ENCODE measurements around the gene FSHR. TPM values are rescaled to one million over a fixed set of nuclear protein-coding genes. Genes with fewer than 3 reads are reported as not detected.

FSHR gene
- total RNA-seq, 1 donor from 2014 or later = not detected

GRCh38 chr2:49162151-49162550 is 7.8 kb upstream of the FSHR start:
- H3K4me1 Mint-ChIP-seq (ENCODE audit: low read depth) = no peaks in the 10 kb centered on the region
- no peaks in the 10 kb centered on the region for H3K36me3 Mint-ChIP-seq (ENCODE audit: low read depth)
- no peak for DNase-seq (ENCODE audit: low spot score)
- no peaks in the 10 kb centered on the region for H3K27me3 Mint-ChIP-seq (ENCODE audit: low read depth)
- H3K27ac Mint-ChIP-seq = no peak overlapping the region
- H3K9me3 Mint-ChIP-seq = no peaks in the 10 kb centered on the region
- no peak overlapping the region for H3K4me3 Mint-ChIP-seq (ENCODE audit: low read depth)
- intact Hi-C loops (cut with micrococcal nuclease) = no loop called here

GRCh38 chr2:49154891-49155290 is 576 bp upstream of the FSHR start:
- H3K36me3 Mint-ChIP-seq (ENCODE audit: low read depth) = no peaks in the 10 kb centered on the region
- peaks cover 4% of the 10 kb centered on the region for H3K9me3 Mint-ChIP-seq
- no peak for DNase-seq (ENCODE audit: low spot score)
- no peak overlapping the region for H3K4me3 Mint-ChIP-seq (ENCODE audit: low read depth)
- intact Hi-C loops (cut with micrococcal nuclease) = no loop called here
- no peaks in the 10 kb centered on the region for H3K4me1 Mint-ChIP-seq (ENCODE audit: low read depth)
- no peak overlapping the region for H3K27ac Mint-ChIP-seq
- no peaks in the 10 kb centered on the region for H3K27me3 Mint-ChIP-seq (ENCODE audit: low read depth)

- no peak overlapping the region for H3K27ac Mint-ChIP-seq
- DNase-seq (ENCODE audit: low spot score) = no peak
- H3K4me3 Mint-ChIP-seq (ENCODE audit: low read depth) = no peak overlapping the region
- H3K9me3 Mint-ChIP-seq = peaks cover 4% of the 10 kb centered on the region
- intact Hi-C loops (cut with micrococcal nuclease) = no loop called here
- H3K36me3 Mint-ChIP-seq (ENCODE audit: low read depth) = no peaks in the 10 kb centered on the region
- H3K4me1 Mint-ChIP-seq (ENCODE audit: low read depth) = no peaks in the 10 kb centered on the region
- no peaks in the 10 kb centered on the region for H3K27me3 Mint-ChIP-seq (ENCODE audit: low read depth)
Measured at GRCh38 chr2:49153252-49153651, 1.1 kb downstream of the FSHR start.

GRCh38 chr2:49152824-49153223 is 1.5 kb downstream of the FSHR start:
- no peaks in the 10 kb centered on the region for H3K27me3 Mint-ChIP-seq (ENCODE audit: low read depth)
- no peaks in the 10 kb centered on the region for H3K36me3 Mint-ChIP-seq (ENCODE audit: low read depth)
- intact Hi-C loops (cut with micrococcal nuclease) = no loop called here
- DNase-seq (ENCODE audit: low spot score) = no peak
- no peaks in the 10 kb centered on the region for H3K4me1 Mint-ChIP-seq (ENCODE audit: low read depth)
- peaks cover 4% of the 10 kb centered on the region for H3K9me3 Mint-ChIP-seq
- H3K4me3 Mint-ChIP-seq (ENCODE audit: low read depth) = no peak overlapping the region
- no peak overlapping the region for H3K27ac Mint-ChIP-seq

GRCh38 chr2:49146401-49146800 is 7.9 kb downstream of the FSHR start:
- intact Hi-C loops (cut with micrococcal nuclease) = no loop called here
- no peak overlapping the region for H3K27ac Mint-ChIP-seq
- H3K27me3 Mint-ChIP-seq (ENCODE audit: low read depth) = no peaks in the 10 kb centered on the region
- no peak for DNase-seq (ENCODE audit: low spot score)
- no peak overlapping the region for H3K4me3 Mint-ChIP-seq (ENCODE audit: low read depth)
- no peaks in the 10 kb centered on the region for H3K4me1 Mint-ChIP-seq (ENCODE audit: low read depth)
- no peaks in the 10 kb centered on the region for H3K9me3 Mint-ChIP-seq
- H3K36me3 Mint-ChIP-seq (ENCODE audit: low read depth) = no peaks in the 10 kb centered on the region

- intact Hi-C loops (cut with micrococcal nuclease) = no loop called here
- Mint-ChIP-seq H3K9me3 (peaks cover 18% of the 10 kb centered on the region), H3K27me3 (ENCODE audit: low read depth) (no peaks in the 10 kb centered on the region), H3K4me1 (ENCODE audit: low read depth) (no peaks in the 10 kb centered on the region), H3K4me3 (ENCODE audit: low read depth) (no peak overlapping the region), H3K36me3 (ENCODE audit: low read depth) (no peaks in the 10 kb centered on the region), H3K27ac (no peak overlapping the region)
- DNase-seq (ENCODE audit: low spot score) = no peak
Measured at GRCh38 chr2:49131801-49132200, 22.5 kb downstream of the FSHR start.

GRCh38 chr2:49129034-49129433 is 25.3 kb downstream of the FSHR start:
- Mint-ChIP-seq H3K4me3 (ENCODE audit: low read depth) (no peak overlapping the region), H3K9me3 (peaks cover 23% of the 10 kb centered on the region), H3K4me1 (ENCODE audit: low read depth) (no peaks in the 10 kb centered on the region), H3K27me3 (ENCODE audit: low read depth) (no peaks in the 10 kb centered on the region), H3K36me3 (ENCODE audit: low read depth) (no peaks in the 10 kb centered on the region), H3K27ac (no peak overlapping the region)
- no peak for DNase-seq (ENCODE audit: low spot score)
- intact Hi-C loops (cut with micrococcal nuclease) = no loop called here

GRCh38 chr2:49123600-49123999 is 30.7 kb downstream of the FSHR start:
- Mint-ChIP-seq H3K4me3 (ENCODE audit: low read depth) (no peak overlapping the region), H3K27me3 (ENCODE audit: low read depth) (no peaks in the 10 kb centered on the region), H3K27ac (no peak overlapping the region), H3K4me1 (ENCODE audit: low read depth) (no peaks in the 10 kb centered on the region), H3K36me3 (ENCODE audit: low read depth) (no peaks in the 10 kb centered on the region), H3K9me3 (peaks cover 6% of the 10 kb centered on the region)
- intact Hi-C loops (cut with micrococcal nuclease) = no loop called here
- DNase-seq (ENCODE audit: low spot score) = no peak

- intact Hi-C loops (cut with micrococcal nuclease) = no loop called here
- DNase-seq (ENCODE audit: low spot score) = no peak
- no peaks in the 10 kb centered on the region for H3K4me1 Mint-ChIP-seq (ENCODE audit: low read depth)
- H3K9me3 Mint-ChIP-seq = peaks cover 6% of the 10 kb centered on the region
- H3K27me3 Mint-ChIP-seq (ENCODE audit: low read depth) = no peaks in the 10 kb centered on the region
- H3K36me3 Mint-ChIP-seq (ENCODE audit: low read depth) = no peaks in the 10 kb centered on the region
- H3K27ac Mint-ChIP-seq = no peak overlapping the region
- H3K4me3 Mint-ChIP-seq (ENCODE audit: low read depth) = no peak overlapping the region
Measured at GRCh38 chr2:49122107-49122506, 32.2 kb downstream of the FSHR start.

GRCh38 chr2:49113046-49113445 is 41.3 kb downstream of the FSHR start:
- Mint-ChIP-seq H3K4me3 (ENCODE audit: low read depth) (no peak overlapping the region), H3K27me3 (ENCODE audit: low read depth) (no peaks in the 10 kb centered on the region), H3K36me3 (ENCODE audit: low read depth) (no peaks in the 10 kb centered on the region), H3K4me1 (ENCODE audit: low read depth) (no peaks in the 10 kb centered on the region), H3K9me3 (no peaks in the 10 kb centered on the region), H3K27ac (no peak overlapping the region)
- DNase-seq (ENCODE audit: low spot score) = no peak
- intact Hi-C loops (cut with micrococcal nuclease) = no loop called here

- H3K27me3 Mint-ChIP-seq (ENCODE audit: low read depth) = no peaks in the 10 kb centered on the region
- no peak overlapping the region for H3K27ac Mint-ChIP-seq
- no peak for DNase-seq (ENCODE audit: low spot score)
- intact Hi-C loops (cut with micrococcal nuclease) = no loop called here
- H3K36me3 Mint-ChIP-seq (ENCODE audit: low read depth) = no peaks in the 10 kb centered on the region
- no peaks in the 10 kb centered on the region for H3K9me3 Mint-ChIP-seq
- H3K4me1 Mint-ChIP-seq (ENCODE audit: low read depth) = no peaks in the 10 kb centered on the region
- H3K4me3 Mint-ChIP-seq (ENCODE audit: low read depth) = no peak overlapping the region
Measured at GRCh38 chr2:49111456-49111855, 42.9 kb downstream of the FSHR start.

GRCh38 chr2:49111006-49111405 is 43.3 kb downstream of the FSHR start:
- H3K27ac Mint-ChIP-seq = no peak overlapping the region
- no peaks in the 10 kb centered on the region for H3K4me1 Mint-ChIP-seq (ENCODE audit: low read depth)
- H3K9me3 Mint-ChIP-seq = no peaks in the 10 kb centered on the region
- no peak for DNase-seq (ENCODE audit: low spot score)
- H3K4me3 Mint-ChIP-seq (ENCODE audit: low read depth) = no peak overlapping the region
- no peaks in the 10 kb centered on the region for H3K36me3 Mint-ChIP-seq (ENCODE audit: low read depth)
- H3K27me3 Mint-ChIP-seq (ENCODE audit: low read depth) = no peaks in the 10 kb centered on the region
- intact Hi-C loops (cut with micrococcal nuclease) = no loop called here

- Mint-ChIP-seq H3K27ac (no peak overlapping the region), H3K4me1 (ENCODE audit: low read depth) (no peaks in the 10 kb centered on the region), H3K4me3 (ENCODE audit: low read depth) (no peak overlapping the region), H3K9me3 (no peaks in the 10 kb centered on the region), H3K36me3 (ENCODE audit: low read depth) (no peaks in the 10 kb centered on the region), H3K27me3 (ENCODE audit: low read depth) (no peaks in the 10 kb centered on the region)
- no peak for DNase-seq (ENCODE audit: low spot score)
- intact Hi-C loops (cut with micrococcal nuclease) = no loop called here
Measured at GRCh38 chr2:49110571-49110970, 43.7 kb downstream of the FSHR start.

- no peaks in the 10 kb centered on the region for H3K36me3 Mint-ChIP-seq (ENCODE audit: low read depth)
- H3K9me3 Mint-ChIP-seq = no peaks in the 10 kb centered on the region
- intact Hi-C loops (cut with micrococcal nuclease) = no loop called here
- no peaks in the 10 kb centered on the region for H3K4me1 Mint-ChIP-seq (ENCODE audit: low read depth)
- no peak overlapping the region for H3K27ac Mint-ChIP-seq
- H3K4me3 Mint-ChIP-seq (ENCODE audit: low read depth) = no peak overlapping the region
- H3K27me3 Mint-ChIP-seq (ENCODE audit: low read depth) = no peaks in the 10 kb centered on the region
- DNase-seq (ENCODE audit: low spot score) = no peak
Measured at GRCh38 chr2:49108851-49109250, 45.5 kb downstream of the FSHR start.

Measured in activated T-helper 2 cell treated with anti-CD3 and anti-CD28 coated beads, Interferon-gamma antibody, Interleukin-2, Interleukin-4, amounts not matched to agents 10 μg/mL and 5 μg/mL and 100 μg/mL, durations not matched to agents 14 hours and 24 hours and 36 hours (primary cell).